GM19455 (cell line): ENCODE data around the gene ATP6V1B1.

Experiments
- ATAC-seq: cut with Tn5 transposase; IDR thresholded peaks from one replicate; pipeline ENCODE4 v1.9.1; 2021; ENCODE audit not compliant: unreplicated experiment

ATP6V1B1 gene

GRCh38 chr2:70901227-70902066 lies 34.3 kb upstream of the ATP6V1B1 start:
- ATAC-seq, result no peak

GRCh38 chr2:70902067-70902442 lies 33.6 kb upstream of the ATP6V1B1 start:
- ATAC-seq, result no peak

- ATAC-seq, result no peak
Measured at GRCh38 chr2:70902579-70902978, 33.1 kb upstream of the ATP6V1B1 start.

GRCh38 chr2:70903171-70903570 lies 32.5 kb upstream of the ATP6V1B1 start:
- no peak for ATAC-seq

DNA sequence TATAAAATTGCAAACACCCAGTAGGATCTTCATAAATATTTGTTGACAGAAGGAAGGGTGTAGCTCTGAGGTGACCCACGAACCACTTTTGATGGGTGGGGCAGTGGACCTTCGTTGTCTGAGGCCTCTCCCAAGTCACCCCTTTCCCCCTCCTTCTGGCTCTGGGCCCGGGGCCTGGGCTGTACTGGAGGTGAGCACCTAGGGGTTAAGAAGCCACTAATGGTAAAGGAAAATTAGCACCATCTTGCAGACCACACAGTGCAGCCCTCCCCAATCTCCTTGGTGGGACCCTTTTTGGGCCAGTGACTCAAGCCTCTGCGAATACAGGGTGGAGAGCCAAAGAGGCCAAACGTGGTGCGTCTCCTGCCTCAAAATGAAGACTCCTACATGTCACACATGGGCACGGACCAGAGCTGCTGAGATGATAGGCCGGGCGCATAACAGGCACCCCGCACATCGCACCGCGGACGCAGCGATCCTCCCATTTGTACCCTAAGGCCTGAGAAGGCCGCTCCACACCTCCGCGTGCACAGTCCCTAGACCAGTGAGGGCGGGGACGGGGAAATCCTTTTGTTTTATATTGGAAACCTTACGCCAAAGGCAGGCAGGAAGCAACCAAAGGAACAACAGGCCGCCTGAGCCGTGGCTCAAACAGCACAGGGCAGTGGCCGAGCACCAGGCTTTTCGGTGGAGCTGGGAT lies 31.9 kb upstream of the ATP6V1B1 start:
- ATAC-seq, result no peak

DNA sequence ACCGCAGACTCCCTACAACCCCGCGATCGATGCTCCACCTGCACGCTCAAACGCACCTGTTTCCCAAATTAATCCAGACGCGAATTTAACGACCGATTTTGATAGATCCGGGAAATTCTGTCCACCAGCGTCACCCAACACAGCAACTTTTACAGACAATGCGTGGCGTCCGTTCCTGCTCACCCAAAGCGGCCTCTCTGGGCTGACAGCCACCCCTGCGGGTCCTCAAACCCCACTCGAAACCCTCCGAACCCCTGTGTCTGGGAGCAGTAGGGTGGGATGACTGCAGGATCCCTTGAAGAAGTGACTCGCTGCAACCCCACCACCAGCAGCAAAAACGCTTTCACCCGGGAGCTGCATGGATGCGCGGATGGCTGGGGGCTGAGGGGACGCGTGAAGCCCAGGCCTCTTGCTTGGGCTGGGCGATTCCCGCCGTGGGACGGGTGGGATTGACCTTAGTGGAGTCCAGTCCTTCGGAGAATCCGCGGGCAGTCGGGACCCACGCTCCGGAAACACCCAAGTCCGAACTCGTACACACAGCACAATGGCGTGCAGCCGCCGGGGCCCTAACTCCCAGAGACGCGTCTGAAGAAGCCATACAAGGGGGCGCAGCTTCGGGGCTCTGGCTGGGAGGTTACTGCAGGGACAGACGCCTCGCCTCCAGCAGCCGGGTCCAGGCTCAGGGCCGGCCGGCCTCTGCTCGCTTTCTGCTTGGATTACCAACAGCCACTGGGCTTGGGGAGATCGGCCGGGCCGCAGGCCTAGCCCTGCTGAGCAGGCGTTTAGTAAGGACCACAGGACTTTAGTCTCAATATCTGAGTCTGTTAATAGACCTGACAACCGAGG lies 31.1 kb upstream of the ATP6V1B1 start:
- no peak for ATAC-seq

DNA sequence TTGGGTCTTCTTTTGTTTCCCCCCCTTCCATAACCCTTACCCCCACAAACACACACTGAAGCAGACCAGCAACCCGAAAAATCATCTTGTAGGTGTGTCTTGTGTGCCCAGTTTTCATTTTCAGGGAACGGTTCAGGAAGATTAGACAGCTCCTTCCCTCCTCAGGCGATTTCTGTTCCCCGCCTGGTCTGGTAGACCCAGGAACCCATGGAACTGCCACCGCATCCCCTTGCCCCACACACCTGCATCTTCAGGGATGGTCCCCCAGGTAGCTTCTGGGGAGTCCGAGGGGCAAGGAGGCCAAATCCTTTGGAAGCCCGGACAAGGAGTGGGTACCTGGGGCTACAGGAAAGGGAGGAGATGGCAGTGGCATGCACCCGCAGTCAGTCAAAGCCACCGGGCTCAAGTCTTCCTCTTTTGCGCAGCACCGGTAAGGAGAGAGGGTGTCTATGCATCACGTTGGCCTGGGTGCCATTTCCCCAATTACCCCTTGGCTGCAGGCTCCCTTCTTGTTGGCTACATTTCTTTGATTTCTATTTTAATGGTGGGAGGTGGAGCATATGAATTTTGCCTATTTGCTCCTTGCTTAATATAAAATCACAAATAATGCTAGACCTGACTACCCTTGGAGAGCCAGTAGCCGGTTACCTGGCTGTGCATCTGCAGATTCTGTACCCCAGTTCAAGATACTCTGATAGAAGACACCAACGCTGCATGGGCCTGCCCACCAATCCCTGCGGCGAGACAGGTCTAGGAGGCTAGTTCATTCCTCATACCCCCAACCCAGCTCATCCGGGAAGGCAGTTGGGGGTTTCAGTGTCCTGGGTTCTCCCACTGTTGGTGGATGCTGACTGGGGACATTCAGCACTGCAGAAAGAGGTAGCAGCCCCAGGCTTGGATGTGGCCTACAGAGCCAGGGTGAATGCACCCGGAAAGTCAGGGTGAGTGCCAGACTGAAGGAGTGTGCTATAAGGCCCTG lies 30.0 kb upstream of the ATP6V1B1 start:
- no peak for ATAC-seq

- no peak for ATAC-seq
Measured at GRCh38 chr2:70906439-70907005, 29.2 kb upstream of the ATP6V1B1 start.

- ATAC-seq, result no peak
Measured at GRCh38 chr2:70907130-70908057, 28.3 kb upstream of the ATP6V1B1 start.

DNA sequence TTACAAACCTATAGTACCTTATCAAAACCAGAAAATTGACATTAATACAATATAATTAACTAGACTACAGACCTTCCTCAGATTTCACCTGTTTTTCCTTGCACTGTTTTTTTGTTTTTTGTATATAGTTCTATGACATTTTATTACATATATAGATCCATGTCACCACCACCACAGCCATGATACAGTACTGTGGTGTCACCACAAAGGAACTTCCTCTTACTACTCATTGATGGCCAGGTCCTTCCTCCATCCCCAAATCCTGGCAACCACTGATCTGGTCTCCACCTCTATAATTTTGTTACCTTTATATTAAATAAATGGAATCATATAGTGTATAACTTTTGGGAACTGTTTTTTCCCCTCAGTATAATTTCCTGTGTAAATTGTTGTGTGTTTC lies 19.4 kb upstream of the ATP6V1B1 start:
- ATAC-seq, result no peak

DNA sequence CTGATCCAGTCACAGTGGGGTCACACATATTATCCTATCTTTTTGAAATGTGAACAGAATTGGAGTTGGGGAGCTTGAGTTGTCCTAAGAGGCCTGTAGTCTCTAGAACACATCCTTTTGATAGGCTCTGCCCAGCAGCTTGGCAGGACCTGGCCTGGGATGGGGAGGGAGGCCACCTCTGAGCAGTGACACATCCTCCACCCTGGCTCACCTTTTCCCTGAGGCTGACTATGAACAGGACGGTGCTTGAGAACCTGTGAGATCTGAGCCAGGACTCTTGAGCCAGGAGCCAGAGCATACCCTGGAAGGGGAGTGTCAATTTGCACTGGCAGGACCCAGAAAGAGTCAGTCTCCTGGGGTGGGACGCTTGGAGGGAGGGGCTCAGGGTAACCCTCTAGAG lies 17.7 kb upstream of the ATP6V1B1 start:
- no peak for ATAC-seq

- no peak for ATAC-seq
Measured at GRCh38 chr2:70919672-70920366, 15.9 kb upstream of the ATP6V1B1 start.

GRCh38 chr2:70920367-70920715 lies 15.4 kb upstream of the ATP6V1B1 start:
- ATAC-seq, result no peak

DNA sequence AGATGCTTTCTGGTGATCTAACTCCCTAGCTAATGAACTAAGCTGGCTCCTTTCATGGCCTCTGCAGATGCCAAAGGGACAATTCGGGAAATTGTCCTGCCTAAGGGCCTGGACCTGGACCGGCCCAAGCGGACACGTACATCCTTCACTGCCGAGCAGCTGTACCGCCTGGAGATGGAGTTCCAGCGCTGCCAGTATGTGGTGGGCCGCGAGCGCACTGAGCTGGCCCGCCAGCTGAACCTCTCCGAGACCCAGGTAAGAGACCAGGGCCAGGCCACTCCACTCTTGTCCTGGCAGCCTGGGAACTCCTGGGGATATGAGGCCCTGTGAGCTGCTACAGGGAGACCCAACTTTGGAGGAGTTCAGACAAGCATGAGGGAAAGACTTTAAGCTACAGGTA lies 14.7 kb upstream of the ATP6V1B1 start:
- no peak for ATAC-seq

GRCh38 chr2:70921839-70922234 lies 13.9 kb upstream of the ATP6V1B1 start:
- no peak for ATAC-seq

DNA sequence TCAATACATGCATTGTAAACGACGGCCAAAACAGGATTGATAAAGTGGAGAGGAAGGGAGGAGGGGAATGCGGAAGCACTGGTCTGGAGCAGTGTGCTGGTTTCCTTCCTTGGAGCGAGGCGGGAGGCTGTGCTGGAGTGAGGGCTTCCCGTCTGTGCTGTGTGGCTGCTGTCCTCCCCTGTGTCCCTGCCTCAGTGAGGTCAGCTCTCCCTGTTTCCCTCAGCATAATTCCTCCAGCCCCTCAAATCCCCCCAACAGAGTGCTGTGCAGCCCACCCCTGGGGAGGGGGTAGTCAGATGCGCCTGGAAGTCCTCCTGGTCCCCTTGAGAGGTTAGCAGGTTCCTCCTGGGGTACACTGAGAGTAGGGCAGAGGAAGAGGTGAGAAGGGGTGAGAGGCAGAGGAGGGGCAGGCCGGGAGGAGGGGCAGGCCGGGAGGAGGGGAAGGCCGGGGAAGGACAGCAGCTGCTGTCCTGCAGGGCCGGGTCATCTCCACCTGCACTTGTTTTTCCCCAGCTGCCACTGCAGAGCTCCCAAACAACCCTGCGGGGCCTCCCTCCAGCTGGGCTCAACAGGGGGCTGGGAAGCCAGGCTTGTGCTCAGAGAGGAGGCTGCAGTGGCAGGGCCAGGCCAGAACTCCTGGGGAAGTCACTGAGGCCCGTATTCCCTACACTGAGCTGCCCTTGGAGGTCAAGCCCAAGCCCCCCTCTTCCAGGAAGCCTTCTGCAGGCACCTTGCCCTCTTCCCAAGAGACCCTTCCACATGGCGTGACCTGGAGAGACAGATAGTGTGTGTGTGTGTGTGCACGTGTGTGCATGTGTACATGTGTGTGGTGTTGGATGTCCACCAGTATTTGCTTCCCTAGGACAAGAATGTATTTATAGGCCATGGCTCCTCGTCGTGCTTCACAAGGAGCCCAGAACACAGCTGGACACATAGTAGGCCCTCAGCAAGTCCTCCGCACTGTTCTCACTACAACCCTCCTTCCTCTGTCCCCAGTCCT lies 13.2 kb upstream of the ATP6V1B1 start:
- ATAC-seq, result no peak

- ATAC-seq, result no peak
Measured at GRCh38 chr2:70923378-70924015, 12.2 kb upstream of the ATP6V1B1 start.
